AG09309 (cell line): ENCODE results near the gene CLIC5.

Experiments used
- DNase-seq: peaks from one replicate; pipeline ENCODE4 v3.0.0-alpha.2; 2010; ENCODE audit warnings: low read depth
- H3K4me3 ChIP-seq: 2 replicates; pipeline ENCODE4 v1.5.1; 2011; ENCODE audit warnings: mild to moderate bottlenecking, low read depth, low read length, moderate library complexity; ENCODE audit not compliant: control insufficient read depth
- TF ChIP-seq, protein P1 (sequence below): IDR thresholded peaks from 2 replicates; pipeline ENCODE4 v1.5.1; 2011; ENCODE audit warnings: mild to moderate bottlenecking, low read depth, low read length, inconsistent platforms; ENCODE audit not compliant: insufficient read depth, control insufficient read depth; ENCODE audit errors: missing control alignments

The CLIC5 gene

DNA sequence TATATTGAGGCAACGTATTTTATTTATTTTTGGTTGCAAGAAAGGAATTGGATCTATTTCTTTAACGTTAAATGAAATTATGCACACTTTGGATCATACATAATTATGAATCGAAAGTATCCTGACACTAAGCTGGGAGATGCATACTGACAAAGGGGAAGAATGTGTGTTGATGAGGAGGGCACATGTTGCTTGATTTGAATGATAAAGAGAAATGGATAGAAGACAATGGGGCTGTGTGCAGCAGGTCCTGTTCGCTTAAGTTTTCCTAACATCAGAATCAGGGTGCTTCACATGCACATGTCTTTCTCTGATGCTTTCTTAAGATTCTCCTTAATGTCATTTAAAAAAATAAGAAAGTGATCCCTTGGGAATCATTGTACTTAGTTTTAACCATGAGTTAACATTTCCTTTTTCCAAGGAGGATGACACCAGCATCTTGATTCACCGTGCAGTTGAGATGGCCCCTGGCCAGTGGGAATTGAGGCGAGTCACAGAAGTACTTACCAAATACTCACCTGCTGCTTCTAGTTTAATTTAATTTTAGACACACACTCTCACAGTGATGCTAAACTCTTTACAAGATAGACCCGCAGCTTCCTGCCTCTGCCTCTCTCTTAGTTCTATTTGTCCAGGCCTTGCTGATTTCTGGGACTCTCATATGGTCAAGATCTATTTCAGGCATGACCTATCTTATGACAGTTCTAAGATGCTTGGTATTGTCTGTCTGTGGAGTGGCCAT is 116.5 kb downstream of the CLIC5 start:
- DNase-seq: no peak
- H3K4me3 ChIP-seq: no peak overlapping the region
- TF ChIP-seq, protein P1, sequence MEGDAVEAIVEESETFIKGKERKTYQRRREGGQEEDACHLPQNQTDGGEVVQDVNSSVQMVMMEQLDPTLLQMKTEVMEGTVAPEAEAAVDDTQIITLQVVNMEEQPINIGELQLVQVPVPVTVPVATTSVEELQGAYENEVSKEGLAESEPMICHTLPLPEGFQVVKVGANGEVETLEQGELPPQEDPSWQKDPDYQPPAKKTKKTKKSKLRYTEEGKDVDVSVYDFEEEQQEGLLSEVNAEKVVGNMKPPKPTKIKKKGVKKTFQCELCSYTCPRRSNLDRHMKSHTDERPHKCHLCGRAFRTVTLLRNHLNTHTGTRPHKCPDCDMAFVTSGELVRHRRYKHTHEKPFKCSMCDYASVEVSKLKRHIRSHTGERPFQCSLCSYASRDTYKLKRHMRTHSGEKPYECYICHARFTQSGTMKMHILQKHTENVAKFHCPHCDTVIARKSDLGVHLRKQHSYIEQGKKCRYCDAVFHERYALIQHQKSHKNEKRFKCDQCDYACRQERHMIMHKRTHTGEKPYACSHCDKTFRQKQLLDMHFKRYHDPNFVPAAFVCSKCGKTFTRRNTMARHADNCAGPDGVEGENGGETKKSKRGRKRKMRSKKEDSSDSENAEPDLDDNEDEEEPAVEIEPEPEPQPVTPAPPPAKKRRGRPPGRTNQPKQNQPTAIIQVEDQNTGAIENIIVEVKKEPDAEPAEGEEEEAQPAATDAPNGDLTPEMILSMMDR: no peak

DNA sequence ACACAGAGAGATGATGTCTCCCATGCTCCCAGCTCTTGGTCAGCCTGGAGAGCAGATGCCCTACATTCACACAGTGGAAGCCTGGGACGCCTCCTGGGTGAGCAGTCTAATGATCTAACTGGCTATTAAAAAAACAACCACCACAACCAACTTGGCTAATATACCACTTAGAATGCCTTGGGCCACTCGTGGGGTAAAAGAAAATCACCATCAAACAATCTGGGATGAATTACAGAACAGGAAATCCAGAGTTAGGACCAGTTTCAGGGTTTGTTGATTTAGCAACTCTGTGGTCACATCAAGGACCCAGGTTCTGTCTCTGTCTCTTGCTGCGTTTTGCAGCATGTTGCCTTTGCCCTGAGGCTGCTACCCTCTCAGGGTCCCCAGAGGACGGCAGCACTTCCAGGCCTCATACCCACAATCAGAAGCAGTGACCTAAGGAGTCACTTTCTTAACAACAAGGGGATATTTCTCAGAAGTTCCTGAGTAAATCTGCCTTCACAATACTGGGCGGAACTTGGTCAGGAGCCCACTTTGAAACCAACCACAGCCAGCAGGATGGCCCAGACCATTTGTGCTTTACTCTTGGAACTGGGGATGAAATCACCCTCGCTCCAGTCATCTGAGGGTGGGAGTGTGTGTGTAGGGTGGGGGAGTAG is 118.7 kb downstream of the CLIC5 start:
- peak; percentile 93 for DNase-seq
- TF ChIP-seq, protein P1: no peak
- H3K4me3 ChIP-seq: no peak overlapping the region

DNA sequence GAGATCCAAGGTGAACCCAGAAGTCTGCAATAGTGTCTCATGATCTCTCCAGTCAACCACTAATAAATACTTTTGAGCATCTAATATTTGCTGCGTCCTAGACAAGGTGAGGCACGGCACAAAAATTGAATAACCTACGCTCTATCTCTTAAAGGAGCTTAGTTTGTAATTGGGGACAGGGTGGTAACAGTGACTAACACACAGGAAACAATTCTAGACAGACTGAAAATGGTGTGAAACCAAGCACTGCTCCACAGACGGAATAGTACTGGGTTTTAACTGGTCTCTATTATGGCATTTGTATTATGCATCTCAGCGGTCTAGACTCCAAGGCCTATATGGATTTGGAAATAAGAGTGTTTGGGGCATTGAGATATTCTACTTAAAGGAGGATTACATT is 120.1 kb downstream of the CLIC5 start:
- H3K4me3 ChIP-seq: no peak overlapping the region
- TF ChIP-seq, protein P1: no peak
- DNase-seq: no peak

DNA sequence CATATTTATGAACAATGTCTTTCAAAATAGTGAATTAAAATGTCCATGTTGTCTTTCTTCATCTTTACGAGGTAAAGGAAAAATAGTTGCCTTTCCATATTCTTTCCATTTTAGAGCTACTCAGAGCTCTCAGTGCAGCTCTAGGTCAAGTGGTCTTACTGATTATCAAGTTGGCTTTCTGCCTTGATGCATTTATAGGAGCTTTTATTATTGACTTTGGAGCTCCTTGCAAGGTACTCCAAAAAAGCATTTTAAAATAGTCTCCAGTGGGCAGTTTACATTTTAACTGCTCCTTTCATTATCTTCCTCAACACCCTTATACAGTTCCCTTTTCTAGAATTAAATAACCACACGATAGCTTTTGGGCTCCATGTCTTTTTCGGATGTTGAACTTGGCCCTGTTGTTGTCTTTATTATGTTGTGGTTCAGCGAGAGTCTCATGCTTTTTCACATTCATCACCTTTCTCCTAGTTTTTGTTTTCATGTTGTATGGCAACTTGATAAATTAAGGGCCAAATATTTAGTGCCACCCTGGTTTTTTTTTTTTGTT is 122.9 kb downstream of the CLIC5 start:
- H3K4me3 ChIP-seq: no peak overlapping the region
- DNase-seq: no peak
- TF ChIP-seq, protein P1: no peak

DNA sequence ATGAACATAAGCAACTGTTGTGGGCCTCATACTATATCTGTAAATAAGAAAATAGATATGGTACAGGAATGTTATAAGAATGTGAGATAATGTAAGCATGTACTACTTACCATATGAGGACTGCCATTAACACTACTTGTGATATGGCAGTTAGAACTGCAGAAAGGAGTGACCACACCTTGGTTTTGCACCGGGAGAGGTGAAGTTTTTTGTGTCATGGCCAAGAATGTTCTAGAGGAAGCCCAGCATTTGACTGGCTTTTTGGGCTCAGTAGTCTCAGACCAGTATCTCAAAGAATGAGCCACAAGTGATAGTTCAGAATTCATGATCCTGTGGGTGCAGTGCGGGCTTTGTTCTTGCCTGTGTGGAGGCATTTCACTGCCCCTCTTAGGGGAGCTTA is 123.5 kb downstream of the CLIC5 start:
- H3K4me3 ChIP-seq: no peak overlapping the region
- TF ChIP-seq, protein P1: no peak
- no peak for DNase-seq

DNA sequence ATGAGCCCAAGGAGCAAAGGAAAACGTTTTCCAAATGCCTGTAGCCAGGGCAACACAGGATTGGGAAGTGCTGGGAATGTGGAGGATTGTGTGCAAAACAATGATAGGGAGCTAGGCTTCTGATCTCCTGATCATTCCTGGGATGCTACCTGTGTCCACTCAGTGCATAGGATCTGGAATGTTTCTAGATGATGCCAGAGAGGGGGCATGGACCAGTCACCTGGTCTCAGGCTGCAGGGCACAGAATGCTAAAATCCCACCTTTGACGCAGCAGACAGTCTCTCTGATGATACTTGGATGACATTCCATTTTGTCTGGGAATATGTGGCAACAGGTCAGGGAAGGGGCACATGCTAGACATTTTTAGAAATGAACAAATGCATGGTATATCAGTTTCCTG is 128.9 kb downstream of the CLIC5 start:
- TF ChIP-seq, protein P1: no peak
- no peak for DNase-seq
- H3K4me3 ChIP-seq: no peak overlapping the region
